ENCODE measurements around the gene ARSI.

ARSI gene

DNA sequence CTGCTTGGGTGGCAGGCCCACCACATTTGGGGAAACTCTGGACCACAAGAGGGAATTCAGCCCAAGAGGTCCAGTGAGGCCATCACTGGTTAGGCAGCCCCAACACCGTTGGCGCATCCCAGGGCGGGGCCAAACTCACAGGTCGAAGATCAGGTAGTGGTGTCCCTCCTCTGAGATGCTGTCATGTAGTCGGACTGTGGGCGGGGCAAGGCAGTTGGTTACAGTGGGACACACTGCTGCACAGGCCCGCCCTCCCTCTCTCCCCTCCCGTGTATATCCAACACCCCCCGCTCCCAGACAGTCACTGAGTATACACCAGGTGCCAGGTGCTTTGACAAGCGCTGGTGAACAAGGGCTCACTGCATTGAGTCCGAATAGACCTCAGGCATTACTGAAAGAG, 45.3 kb downstream of the ARSI start:
- no peaks in the 10 kb centered on the region for H3K36me3 ChIP-seq (ENCODE audit: low read length)
- no peaks in the 10 kb centered on the region for H3K9me2 ChIP-seq (replicated peaks; ENCODE audit: insufficient read depth, low read length)
- no peaks in the 10 kb centered on the region for H4K20me1 ChIP-seq (ENCODE audit: low read depth, low read length)
- H3K4me3 ChIP-seq (ENCODE audit: insufficient read depth, low read length, poor library complexity, severe bottlenecking), result no peak overlapping the region
- H3K4me2 ChIP-seq (ENCODE audit: low read depth, low read length, poor library complexity, severe bottlenecking), result no peak overlapping the region
- H3F3A ChIP-seq (ENCODE audit: insufficient read depth), result no peaks in the 10 kb centered on the region
- no peak overlapping the region for H3K27ac ChIP-seq (ENCODE audit: low read depth, low read length)
- TF ChIP-seq EZH2phosphoT487 (conservative IDR thresholded peaks at IDR 0.05; ENCODE audit: low read length) (no peak), CTCF (IDR thresholded peaks at IDR 0.05; ENCODE audit: insufficient read depth, low read length, poor library complexity, severe bottlenecking) (no peak)
- H3K79me2 ChIP-seq (ENCODE audit: insufficient read depth, low read length), result no peaks in the 10 kb centered on the region
- no peaks in the 10 kb centered on the region for H3K9me3 ChIP-seq (ENCODE audit: insufficient read depth, low read length)
- H2AFZ ChIP-seq (ENCODE audit: low read depth, low read length, severe bottlenecking), result no peak overlapping the region
- H3K27me3 ChIP-seq (ENCODE audit: low read length), result no peaks in the 10 kb centered on the region
- no peak overlapping the region for H3K9ac ChIP-seq (ENCODE audit: low read length)

- Histone ChIP-seq H3K9ac (ENCODE audit: low read length) (no peak overlapping the region), H3K9me3 (ENCODE audit: insufficient read depth, low read length) (no peaks in the 10 kb centered on the region), H3K9me2 (replicated peaks; ENCODE audit: insufficient read depth, low read length) (no peaks in the 10 kb centered on the region), H3K27me3 (ENCODE audit: low read length) (no peaks in the 10 kb centered on the region), H3K4me2 (ENCODE audit: low read depth, low read length, poor library complexity, severe bottlenecking) (no peak overlapping the region), H2AFZ (ENCODE audit: low read depth, low read length, severe bottlenecking) (no peak overlapping the region), H3K4me3 (ENCODE audit: insufficient read depth, low read length, poor library complexity, severe bottlenecking) (no peak overlapping the region), H3K79me2 (ENCODE audit: insufficient read depth, low read length) (no peaks in the 10 kb centered on the region), H3K27ac (ENCODE audit: low read depth, low read length) (no peak overlapping the region), H4K20me1 (ENCODE audit: low read depth, low read length) (no peaks in the 10 kb centered on the region), H3K36me3 (ENCODE audit: low read length) (no peaks in the 10 kb centered on the region), H3F3A (ENCODE audit: insufficient read depth) (no peaks in the 10 kb centered on the region)
- TF ChIP-seq EZH2phosphoT487 (conservative IDR thresholded peaks at IDR 0.05; ENCODE audit: low read length) (no peak), CTCF (IDR thresholded peaks at IDR 0.05; ENCODE audit: insufficient read depth, low read length, poor library complexity, severe bottlenecking) (no peak)
Measured at GRCh38 chr5:150256410-150257064, 46.2 kb downstream of the ARSI start.

GRCh38 chr5:150255659-150256409, 46.9 kb downstream of the ARSI start:
- no peaks in the 10 kb centered on the region for H3K36me3 ChIP-seq (ENCODE audit: low read length)
- H4K20me1 ChIP-seq (ENCODE audit: low read depth, low read length), result no peaks in the 10 kb centered on the region
- no peak overlapping the region for H3K4me3 ChIP-seq (ENCODE audit: insufficient read depth, low read length, poor library complexity, severe bottlenecking)
- no peaks in the 10 kb centered on the region for H3K9me3 ChIP-seq (ENCODE audit: insufficient read depth, low read length)
- no peak overlapping the region for H3K9ac ChIP-seq (ENCODE audit: low read length)
- H3F3A ChIP-seq (ENCODE audit: insufficient read depth), result no peaks in the 10 kb centered on the region
- no peak overlapping the region for H3K4me2 ChIP-seq (ENCODE audit: low read depth, low read length, poor library complexity, severe bottlenecking)
- no peak overlapping the region for H2AFZ ChIP-seq (ENCODE audit: low read depth, low read length, severe bottlenecking)
- no peak overlapping the region for H3K27ac ChIP-seq (ENCODE audit: low read depth, low read length)
- TF ChIP-seq CTCF (IDR thresholded peaks at IDR 0.05; ENCODE audit: insufficient read depth, low read length, poor library complexity, severe bottlenecking), result no peak
- no peak for TF ChIP-seq EZH2phosphoT487 (conservative IDR thresholded peaks at IDR 0.05; ENCODE audit: low read length)
- no peaks in the 10 kb centered on the region for H3K79me2 ChIP-seq (ENCODE audit: insufficient read depth, low read length)
- no peaks in the 10 kb centered on the region for H3K9me2 ChIP-seq (replicated peaks; ENCODE audit: insufficient read depth, low read length)
- H3K27me3 ChIP-seq (ENCODE audit: low read length), result no peaks in the 10 kb centered on the region

Data from SU-DHL-6 (cell line).